Measurements from ENCODE around the gene ADGRL3.
"Not testable (repeated sequence)": the region's sequence is repeated elsewhere in the genome, so short reads cannot be mapped to it uniquely, and the experiment has no call there.

The ADGRL3 gene

GRCh38 chr4:61379406-61379805 lies 179.3 kb downstream of the ADGRL3 start:
- no peaks in the 10 kb centered on the region for H4K20me1 ChIP-seq (ENCODE audit: low read depth, low read length)
- no peak overlapping the region for H3K27ac ChIP-seq (ENCODE audit: low read depth, low read length)
- TF ChIP-seq EZH2phosphoT487 (conservative IDR thresholded peaks at IDR 0.05; ENCODE audit: low read length), result no peak
- TF ChIP-seq, protein P1, sequence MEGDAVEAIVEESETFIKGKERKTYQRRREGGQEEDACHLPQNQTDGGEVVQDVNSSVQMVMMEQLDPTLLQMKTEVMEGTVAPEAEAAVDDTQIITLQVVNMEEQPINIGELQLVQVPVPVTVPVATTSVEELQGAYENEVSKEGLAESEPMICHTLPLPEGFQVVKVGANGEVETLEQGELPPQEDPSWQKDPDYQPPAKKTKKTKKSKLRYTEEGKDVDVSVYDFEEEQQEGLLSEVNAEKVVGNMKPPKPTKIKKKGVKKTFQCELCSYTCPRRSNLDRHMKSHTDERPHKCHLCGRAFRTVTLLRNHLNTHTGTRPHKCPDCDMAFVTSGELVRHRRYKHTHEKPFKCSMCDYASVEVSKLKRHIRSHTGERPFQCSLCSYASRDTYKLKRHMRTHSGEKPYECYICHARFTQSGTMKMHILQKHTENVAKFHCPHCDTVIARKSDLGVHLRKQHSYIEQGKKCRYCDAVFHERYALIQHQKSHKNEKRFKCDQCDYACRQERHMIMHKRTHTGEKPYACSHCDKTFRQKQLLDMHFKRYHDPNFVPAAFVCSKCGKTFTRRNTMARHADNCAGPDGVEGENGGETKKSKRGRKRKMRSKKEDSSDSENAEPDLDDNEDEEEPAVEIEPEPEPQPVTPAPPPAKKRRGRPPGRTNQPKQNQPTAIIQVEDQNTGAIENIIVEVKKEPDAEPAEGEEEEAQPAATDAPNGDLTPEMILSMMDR (IDR thresholded peaks at IDR 0.05; ENCODE audit: insufficient read depth, low read length, poor library complexity, severe bottlenecking), result no peak
- H3K4me3 ChIP-seq (ENCODE audit: insufficient read depth, low read length, poor library complexity, severe bottlenecking), result no peak overlapping the region
- H2AFZ ChIP-seq (ENCODE audit: low read depth, low read length, severe bottlenecking), result no peak overlapping the region
- no peaks in the 10 kb centered on the region for H3K9me2 ChIP-seq (replicated peaks; ENCODE audit: insufficient read depth, low read length)
- H3K4me2 ChIP-seq (ENCODE audit: low read depth, low read length, poor library complexity, severe bottlenecking), result no peak overlapping the region
- no peaks in the 10 kb centered on the region for H3K36me3 ChIP-seq (ENCODE audit: low read length)
- no peaks in the 10 kb centered on the region for H3K79me2 ChIP-seq (ENCODE audit: insufficient read depth, low read length)
- no peaks in the 10 kb centered on the region for H3K27me3 ChIP-seq (ENCODE audit: low read length)
- no peaks in the 10 kb centered on the region for H3F3A ChIP-seq (ENCODE audit: insufficient read depth)
- no peaks in the 10 kb centered on the region for H3K9me3 ChIP-seq (ENCODE audit: insufficient read depth, low read length)
- H3K9ac ChIP-seq (ENCODE audit: low read length), result no peak overlapping the region

DNA sequence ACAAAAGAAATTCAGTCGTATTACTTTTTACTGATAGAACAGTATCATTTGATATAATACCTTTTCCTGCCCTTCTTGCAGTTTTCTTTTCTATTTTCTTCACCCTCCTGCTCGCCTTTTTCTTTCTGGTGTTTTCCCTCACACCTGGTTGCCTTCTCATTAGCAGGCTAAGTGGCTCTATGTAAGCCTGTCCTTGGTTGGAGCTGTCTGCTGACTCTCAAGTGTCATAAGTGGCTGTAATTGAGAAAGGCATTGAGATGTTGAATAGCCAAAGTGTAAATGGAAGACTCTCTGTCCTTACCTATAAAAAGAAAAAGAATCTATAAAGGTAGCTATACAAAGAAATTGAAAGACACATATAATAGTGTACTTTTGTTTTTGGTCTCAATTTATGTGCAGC lies 180.7 kb downstream of the ADGRL3 start:
- Histone ChIP-seq H3F3A (ENCODE audit: insufficient read depth) (no peaks in the 10 kb centered on the region), H3K36me3 (ENCODE audit: low read length) (no peaks in the 10 kb centered on the region), H3K4me2 (ENCODE audit: low read depth, low read length, poor library complexity, severe bottlenecking) (no peak overlapping the region), H3K27me3 (ENCODE audit: low read length) (no peaks in the 10 kb centered on the region), H3K9ac (ENCODE audit: low read length) (no peak overlapping the region), H4K20me1 (ENCODE audit: low read depth, low read length) (no peaks in the 10 kb centered on the region), H3K9me2 (replicated peaks; ENCODE audit: insufficient read depth, low read length) (no peaks in the 10 kb centered on the region), H3K4me3 (ENCODE audit: insufficient read depth, low read length, poor library complexity, severe bottlenecking) (no peak overlapping the region), H3K79me2 (ENCODE audit: insufficient read depth, low read length) (no peaks in the 10 kb centered on the region), H2AFZ (ENCODE audit: low read depth, low read length, severe bottlenecking) (no peak overlapping the region), H3K9me3 (ENCODE audit: insufficient read depth, low read length) (no peaks in the 10 kb centered on the region), H3K27ac (ENCODE audit: low read depth, low read length) (no peak overlapping the region)
- no peak for TF ChIP-seq EZH2phosphoT487 (conservative IDR thresholded peaks at IDR 0.05; ENCODE audit: low read length)
- TF ChIP-seq, protein P1 (IDR thresholded peaks at IDR 0.05; ENCODE audit: insufficient read depth, low read length, poor library complexity, severe bottlenecking), result no peak

GRCh38 chr4:61385256-61385655 lies 185.1 kb downstream of the ADGRL3 start:
- Histone ChIP-seq H4K20me1 (ENCODE audit: low read depth, low read length) (no peaks in the 10 kb centered on the region), H3K36me3 (ENCODE audit: low read length) (no peaks in the 10 kb centered on the region), H3K4me3 (ENCODE audit: insufficient read depth, low read length, poor library complexity, severe bottlenecking) (no peak overlapping the region), H3K79me2 (ENCODE audit: insufficient read depth, low read length) (no peaks in the 10 kb centered on the region), H3F3A (ENCODE audit: insufficient read depth) (no peaks in the 10 kb centered on the region), H2AFZ (ENCODE audit: low read depth, low read length, severe bottlenecking) (no peak overlapping the region), H3K9me2 (replicated peaks; ENCODE audit: insufficient read depth, low read length) (no peaks in the 10 kb centered on the region), H3K9ac (ENCODE audit: low read length) (no peak overlapping the region), H3K27me3 (ENCODE audit: low read length) (no peaks in the 10 kb centered on the region), H3K9me3 (ENCODE audit: insufficient read depth, low read length) (no peaks in the 10 kb centered on the region), H3K27ac (ENCODE audit: low read depth, low read length) (no peak overlapping the region), H3K4me2 (ENCODE audit: low read depth, low read length, poor library complexity, severe bottlenecking) (no peak overlapping the region)
- TF ChIP-seq, protein P1 (IDR thresholded peaks at IDR 0.05; ENCODE audit: insufficient read depth, low read length, poor library complexity, severe bottlenecking), result no peak
- no peak for TF ChIP-seq EZH2phosphoT487 (conservative IDR thresholded peaks at IDR 0.05; ENCODE audit: low read length)

- not testable (repeated sequence) for H3K4me2 ChIP-seq (ENCODE audit: low read depth, low read length, poor library complexity, severe bottlenecking); H3K9me2 ChIP-seq (replicated peaks; ENCODE audit: insufficient read depth, low read length); H3K36me3 ChIP-seq (ENCODE audit: low read length); H3K9ac ChIP-seq (ENCODE audit: low read length); H3K27me3 ChIP-seq (ENCODE audit: low read length); H3K9me3 ChIP-seq (ENCODE audit: insufficient read depth, low read length); H3F3A ChIP-seq (ENCODE audit: insufficient read depth); H3K4me3 ChIP-seq (ENCODE audit: insufficient read depth, low read length, poor library complexity, severe bottlenecking); H3K27ac ChIP-seq (ENCODE audit: low read depth, low read length); H4K20me1 ChIP-seq (ENCODE audit: low read depth, low read length); H3K79me2 ChIP-seq (ENCODE audit: insufficient read depth, low read length); H2AFZ ChIP-seq (ENCODE audit: low read depth, low read length, severe bottlenecking)
These were observed 187.2 kb downstream of the ADGRL3 start for GRCh38 chr4:61387372-61387771.
